HG03139 (cell line): ENCODE measurements around the gene SVOP.

Experiments
- ATAC-seq: cut with Tn5 transposase; IDR thresholded peaks from one replicate; pipeline ENCODE4 v1.9.1; 2021; ENCODE audit not compliant: unreplicated experiment

Gene SVOP

DNA sequence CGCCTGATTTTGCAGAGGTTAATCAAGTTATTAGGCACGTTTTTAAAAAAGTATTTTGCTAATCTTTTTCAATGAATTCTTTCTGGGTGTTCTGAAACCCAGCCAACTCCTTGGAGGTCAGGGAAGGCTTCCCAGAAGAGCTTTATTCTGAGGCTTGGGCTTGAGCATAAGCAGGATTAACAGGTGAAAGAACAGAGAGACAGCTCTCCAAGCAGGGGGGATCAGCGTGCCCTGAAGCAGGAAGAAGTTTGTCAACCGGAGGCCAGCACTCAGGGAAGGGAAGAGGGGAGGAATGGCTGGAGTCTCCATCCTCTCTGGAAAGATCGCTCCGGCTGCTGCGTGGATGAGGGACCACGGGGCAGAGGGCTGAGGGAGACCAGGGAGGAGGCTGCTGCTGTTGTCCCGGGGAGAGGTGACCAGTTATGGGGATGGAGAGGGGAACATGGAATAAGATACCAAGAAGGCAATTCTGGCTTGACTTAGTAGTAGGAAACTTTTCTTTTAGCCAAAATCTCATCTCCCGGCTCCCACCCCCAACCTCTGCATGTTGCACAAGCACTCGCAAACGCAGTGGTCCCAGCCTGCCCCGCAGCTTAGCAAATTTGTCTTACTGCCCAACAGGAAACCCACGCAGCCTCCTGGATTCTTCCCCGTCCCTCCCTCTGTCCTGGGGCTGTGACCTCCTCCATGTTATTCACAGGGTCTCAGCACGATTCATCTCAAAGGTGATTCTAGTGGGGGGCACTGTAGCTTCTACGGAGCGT lies 162.4 kb downstream of the SVOP start:
- ATAC-seq: no peak
